ENCODE data around the gene CLIC5.

DNA sequence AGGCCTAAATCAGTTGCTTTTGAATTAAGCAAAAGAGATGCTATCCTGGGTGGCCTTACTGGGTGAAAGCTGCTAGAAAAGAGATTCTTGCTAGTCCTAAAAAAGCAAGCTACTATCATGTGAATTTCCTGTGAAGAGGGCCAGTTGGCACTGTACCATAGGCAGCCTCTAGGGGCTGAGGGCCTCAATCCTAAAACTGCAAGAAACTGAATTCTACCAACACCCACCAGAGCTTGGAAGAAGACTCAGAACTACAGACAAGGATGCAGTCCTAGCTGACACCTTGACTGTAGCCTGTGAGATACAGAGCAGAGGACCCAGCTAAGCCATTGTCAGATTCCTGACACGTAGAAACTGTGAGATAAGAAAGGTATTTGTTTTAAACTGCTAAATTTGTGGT is 24.5 kb downstream of the CLIC5 start:
- TF ChIP-seq, protein P1, sequence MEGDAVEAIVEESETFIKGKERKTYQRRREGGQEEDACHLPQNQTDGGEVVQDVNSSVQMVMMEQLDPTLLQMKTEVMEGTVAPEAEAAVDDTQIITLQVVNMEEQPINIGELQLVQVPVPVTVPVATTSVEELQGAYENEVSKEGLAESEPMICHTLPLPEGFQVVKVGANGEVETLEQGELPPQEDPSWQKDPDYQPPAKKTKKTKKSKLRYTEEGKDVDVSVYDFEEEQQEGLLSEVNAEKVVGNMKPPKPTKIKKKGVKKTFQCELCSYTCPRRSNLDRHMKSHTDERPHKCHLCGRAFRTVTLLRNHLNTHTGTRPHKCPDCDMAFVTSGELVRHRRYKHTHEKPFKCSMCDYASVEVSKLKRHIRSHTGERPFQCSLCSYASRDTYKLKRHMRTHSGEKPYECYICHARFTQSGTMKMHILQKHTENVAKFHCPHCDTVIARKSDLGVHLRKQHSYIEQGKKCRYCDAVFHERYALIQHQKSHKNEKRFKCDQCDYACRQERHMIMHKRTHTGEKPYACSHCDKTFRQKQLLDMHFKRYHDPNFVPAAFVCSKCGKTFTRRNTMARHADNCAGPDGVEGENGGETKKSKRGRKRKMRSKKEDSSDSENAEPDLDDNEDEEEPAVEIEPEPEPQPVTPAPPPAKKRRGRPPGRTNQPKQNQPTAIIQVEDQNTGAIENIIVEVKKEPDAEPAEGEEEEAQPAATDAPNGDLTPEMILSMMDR (IDR thresholded peaks at IDR 0.05): peak; percentile 24
- no peak for TF ChIP-seq EZH2 (IDR thresholded peaks at IDR 0.05; ENCODE audit: borderline replicate concordance, insufficient read depth, low read depth, low read length, poor library complexity, severe bottlenecking)

Measured in B cell (primary cell).